ENCODE measurements around the gene SLC6A20. TPM values are rescaled to one million over a fixed set of nuclear protein-coding genes. Genes with fewer than 3 reads are reported as not detected.

Gene SLC6A20
- total RNA-seq, 2 experiments from 2014 or later = not detected

DNA sequence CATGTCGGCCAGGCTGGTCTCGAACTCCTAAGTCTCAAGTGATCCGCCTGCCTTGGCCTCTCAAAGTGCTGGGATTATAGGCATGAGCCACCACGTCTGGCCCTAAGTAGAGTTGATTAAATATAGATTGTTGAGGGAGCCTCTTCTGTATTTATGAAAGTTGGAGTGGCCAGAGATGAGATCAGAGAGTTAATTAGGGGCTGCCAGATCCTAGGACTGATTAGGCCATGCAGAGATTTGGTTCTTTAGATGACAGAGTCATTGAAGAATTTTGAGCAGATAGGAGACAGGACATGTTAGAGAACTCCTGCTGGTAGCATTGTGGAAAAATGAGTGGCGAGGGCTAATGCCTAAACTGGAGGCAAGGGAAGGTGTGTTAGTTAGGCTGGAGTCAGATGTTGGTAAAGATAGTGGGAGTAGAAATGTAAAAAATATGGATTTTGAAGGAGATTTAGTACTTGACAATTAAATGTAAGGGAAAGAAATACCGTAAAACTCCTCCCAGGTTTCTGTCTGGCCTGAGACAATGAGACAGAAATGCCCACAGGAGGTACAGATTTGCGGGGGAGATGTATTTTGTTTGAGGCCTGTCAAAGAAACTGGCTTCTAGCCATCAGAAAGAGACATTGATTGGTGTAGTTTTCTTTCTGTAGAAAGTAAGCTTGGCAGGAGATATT is 83.8 kb downstream of the SLC6A20 start:
- Histone ChIP-seq H4K20me1 (ENCODE audit: insufficient read depth, low read length) (no peaks in the 10 kb centered on the region), H3K36me3 (ENCODE audit: insufficient read depth, low read length) (peaks cover 86% of the 10 kb centered on the region), H2AFZ (ENCODE audit: low read length) (no peak overlapping the region), H3K9me2 (ENCODE audit: insufficient read depth, low read length) (no peaks in the 10 kb centered on the region), H3K4me3 (ENCODE audit: low read depth, low read length, poor library complexity, severe bottlenecking) (no peak overlapping the region), H3K79me2 (ENCODE audit: insufficient read depth, low read depth, low read length) (no peaks in the 10 kb centered on the region), H3K4me1 (ENCODE audit: insufficient read depth, low read length, poor library complexity, severe bottlenecking) (no peaks in the 10 kb centered on the region), H3K27ac (ENCODE audit: low read depth, low read length, poor library complexity, severe bottlenecking) (no peak overlapping the region), H3K9me3 (ENCODE audit: low read length) (no peaks in the 10 kb centered on the region), H3K4me2 (ENCODE audit: low read length) (no peak overlapping the region)
- no TSS peak for BruUV-seq (replicated peaks)
- TF ChIP-seq, protein P1, sequence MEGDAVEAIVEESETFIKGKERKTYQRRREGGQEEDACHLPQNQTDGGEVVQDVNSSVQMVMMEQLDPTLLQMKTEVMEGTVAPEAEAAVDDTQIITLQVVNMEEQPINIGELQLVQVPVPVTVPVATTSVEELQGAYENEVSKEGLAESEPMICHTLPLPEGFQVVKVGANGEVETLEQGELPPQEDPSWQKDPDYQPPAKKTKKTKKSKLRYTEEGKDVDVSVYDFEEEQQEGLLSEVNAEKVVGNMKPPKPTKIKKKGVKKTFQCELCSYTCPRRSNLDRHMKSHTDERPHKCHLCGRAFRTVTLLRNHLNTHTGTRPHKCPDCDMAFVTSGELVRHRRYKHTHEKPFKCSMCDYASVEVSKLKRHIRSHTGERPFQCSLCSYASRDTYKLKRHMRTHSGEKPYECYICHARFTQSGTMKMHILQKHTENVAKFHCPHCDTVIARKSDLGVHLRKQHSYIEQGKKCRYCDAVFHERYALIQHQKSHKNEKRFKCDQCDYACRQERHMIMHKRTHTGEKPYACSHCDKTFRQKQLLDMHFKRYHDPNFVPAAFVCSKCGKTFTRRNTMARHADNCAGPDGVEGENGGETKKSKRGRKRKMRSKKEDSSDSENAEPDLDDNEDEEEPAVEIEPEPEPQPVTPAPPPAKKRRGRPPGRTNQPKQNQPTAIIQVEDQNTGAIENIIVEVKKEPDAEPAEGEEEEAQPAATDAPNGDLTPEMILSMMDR (conservative IDR thresholded peaks at IDR 0.05; ENCODE audit: low read length) = no peak
- TF ChIP-seq EZH2phosphoT487 (IDR thresholded peaks at IDR 0.05; ENCODE audit: borderline replicate concordance, low read depth, low read length) = no peak
- ChIA-PET CTCF (ENCODE audit: unreplicated experiment) (no interaction called here), POLR2A (no interaction called here)
- intact Hi-C loops (cut with micrococcal nuclease; ENCODE audit: unreplicated experiment) = no loop called here
- DNase-seq (ENCODE audit: low spot score) = no peak

DNA sequence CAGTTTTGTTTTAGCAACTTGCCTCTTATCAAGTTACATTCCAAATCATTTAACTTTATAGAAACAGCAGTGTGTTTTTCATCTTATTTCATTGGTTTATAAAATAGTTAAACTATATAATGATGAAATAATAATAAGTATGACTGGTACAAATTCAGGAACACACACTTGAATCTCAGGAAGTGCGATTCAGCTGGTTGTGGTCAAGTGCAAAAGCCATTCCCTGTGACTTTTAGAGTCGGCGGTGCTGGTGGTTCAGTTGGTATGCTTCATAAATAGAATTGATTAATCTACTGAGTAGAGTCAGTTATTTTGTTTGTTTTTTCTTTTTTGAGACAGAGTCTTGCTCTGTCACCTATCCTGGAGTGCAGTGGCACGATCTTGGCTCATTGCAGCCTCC is 84.4 kb downstream of the SLC6A20 start:
- Histone ChIP-seq H3K9me3 (ENCODE audit: low read length) (no peaks in the 10 kb centered on the region), H3K36me3 (ENCODE audit: insufficient read depth, low read length) (peaks cover 88% of the 10 kb centered on the region), H4K20me1 (ENCODE audit: insufficient read depth, low read length) (no peaks in the 10 kb centered on the region), H3K4me2 (ENCODE audit: low read length) (no peak overlapping the region), H3K4me1 (ENCODE audit: insufficient read depth, low read length, poor library complexity, severe bottlenecking) (no peaks in the 10 kb centered on the region), H3K4me3 (ENCODE audit: low read depth, low read length, poor library complexity, severe bottlenecking) (no peak overlapping the region), H3K9me2 (ENCODE audit: insufficient read depth, low read length) (no peaks in the 10 kb centered on the region), H3K79me2 (ENCODE audit: insufficient read depth, low read depth, low read length) (no peaks in the 10 kb centered on the region), H2AFZ (ENCODE audit: low read length) (no peak overlapping the region), H3K27ac (ENCODE audit: low read depth, low read length, poor library complexity, severe bottlenecking) (no peak overlapping the region)
- DNase-seq (ENCODE audit: low spot score) = no peak
- no peak for TF ChIP-seq EZH2phosphoT487 (IDR thresholded peaks at IDR 0.05; ENCODE audit: borderline replicate concordance, low read depth, low read length)
- TF ChIP-seq, protein P1 (conservative IDR thresholded peaks at IDR 0.05; ENCODE audit: low read length) = no peak
- CTCF ChIA-PET (ENCODE audit: unreplicated experiment) = no interaction called here
- intact Hi-C loops (cut with micrococcal nuclease; ENCODE audit: unreplicated experiment) = no loop called here
- POLR2A ChIA-PET = no interaction called here
- no TSS peak for BruUV-seq (replicated peaks)

All from OCI-LY7 (cell line).